ES-I3 (cell line): ENCODE measurements around the gene RIOK3.

Experiments
- H3K36me3 ChIP-seq: 2 replicates; pipeline ENCODE4 v1.6.1; 2013; ENCODE audit warnings: mild to moderate bottlenecking, low read length, control low read depth, moderate library complexity; ENCODE audit not compliant: insufficient read depth
- H3K4me1 ChIP-seq: 2 replicates; pipeline ENCODE4 v1.6.1; 2013; ENCODE audit warnings: mild to moderate bottlenecking, control low read depth, low read length; ENCODE audit not compliant: insufficient read depth
- H3K9ac ChIP-seq: 2 replicates; pipeline ENCODE4 v1.6.1; 2013; ENCODE audit warnings: low read depth, mild to moderate bottlenecking, low read length, moderate library complexity
- H3K9me3 ChIP-seq: 2 replicates; pipeline ENCODE4 v1.6.1; 2013; ENCODE audit warnings: mild to moderate bottlenecking, low read length, moderate library complexity; ENCODE audit not compliant: control insufficient read depth, insufficient read depth

Gene RIOK3

GRCh38 chr18:23515911-23516546, 62.9 kb downstream of the RIOK3 start:
- H3K9ac ChIP-seq: no peak overlapping the region
- H3K9me3 ChIP-seq: no peaks in the 10 kb centered on the region
- peaks cover 6% of the 10 kb centered on the region; the same call in 1 of the 2 replicates for H3K4me1 ChIP-seq
- H3K36me3 ChIP-seq: peaks cover 12% of the 10 kb centered on the region; the same call in 1 of the 2 replicates

GRCh38 chr18:23519734-23520133, 66.6 kb downstream of the RIOK3 start:
- Histone ChIP-seq H3K9ac (no peak overlapping the region), H3K9me3 (no peaks in the 10 kb centered on the region), H3K4me1 (peaks cover 6% of the 10 kb centered on the region; the same call in 1 of the 2 replicates), H3K36me3 (peaks cover 20% of the 10 kb centered on the region)

- H3K4me1 ChIP-seq: peaks cover 6% of the 10 kb centered on the region; the same call in 1 of the 2 replicates
- H3K36me3 ChIP-seq: peaks cover 27% of the 10 kb centered on the region
Observed at GRCh38 chr18:23521271-23521670, 68.2 kb downstream of the RIOK3 start.

GRCh38 chr18:23521907-23522306, 68.8 kb downstream of the RIOK3 start:
- Histone ChIP-seq H3K4me1 (peaks cover 6% of the 10 kb centered on the region; the same call in 1 of the 2 replicates), H3K9me3 (no peaks in the 10 kb centered on the region; the same call in 1 of the 2 replicates), H3K36me3 (peaks cover 30% of the 10 kb centered on the region), H3K9ac (no peak overlapping the region)

More at GRCh38 chr18:23521271-23521670, 68.2 kb downstream of the RIOK3 start:
- Histone ChIP-seq H3K9me3 (no peaks in the 10 kb centered on the region; the same call in 1 of the 2 replicates), H3K9ac (no peak overlapping the region)

DNA sequence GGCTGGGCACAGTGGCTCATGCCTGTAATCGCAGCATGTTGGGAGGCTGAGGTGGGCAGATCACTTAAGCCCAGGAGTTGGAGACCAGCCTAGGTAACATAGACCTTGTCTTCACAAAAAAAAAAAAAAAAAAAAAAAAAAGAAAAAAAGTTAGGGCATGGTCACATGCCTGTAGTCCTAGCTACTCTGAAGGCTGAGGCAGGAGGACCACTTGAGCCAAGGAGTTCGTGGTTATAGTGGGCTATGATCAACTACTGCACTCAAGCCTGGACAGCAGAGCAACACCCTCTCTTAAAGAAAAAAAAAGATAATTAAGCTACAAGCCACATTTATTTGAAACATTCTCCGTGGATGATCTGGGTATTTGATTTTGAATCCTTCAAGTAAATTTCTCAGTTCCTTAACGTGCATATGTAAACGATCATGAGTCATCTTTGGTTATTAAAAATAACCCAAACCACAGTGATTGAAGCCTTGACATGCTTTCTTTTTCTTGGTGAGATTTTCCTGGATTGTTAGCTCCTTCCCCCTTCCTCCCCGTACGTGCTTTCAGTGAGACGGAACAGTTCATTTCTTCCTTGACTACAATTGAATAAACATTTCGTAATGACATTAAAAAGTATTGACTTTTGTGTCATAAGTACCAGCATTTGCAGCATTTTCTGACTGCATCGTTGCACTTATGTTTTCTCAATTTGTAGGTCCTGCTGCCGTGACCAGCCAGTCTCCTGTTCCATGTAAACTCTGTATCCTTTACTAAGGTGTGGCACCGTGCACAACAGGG, 70.5 kb downstream of the RIOK3 start:
- peaks cover 6% of the 10 kb centered on the region; the same call in 1 of the 2 replicates for H3K4me1 ChIP-seq
- H3K36me3 ChIP-seq: peaks cover 36% of the 10 kb centered on the region
- H3K9ac ChIP-seq: no peak overlapping the region
- H3K9me3 ChIP-seq: no peaks in the 10 kb centered on the region; the same call in 1 of the 2 replicates

- H3K36me3 ChIP-seq: peaks cover 38% of the 10 kb centered on the region
Observed at GRCh38 chr18:23524213-23524707, 71.2 kb downstream of the RIOK3 start.

DNA sequence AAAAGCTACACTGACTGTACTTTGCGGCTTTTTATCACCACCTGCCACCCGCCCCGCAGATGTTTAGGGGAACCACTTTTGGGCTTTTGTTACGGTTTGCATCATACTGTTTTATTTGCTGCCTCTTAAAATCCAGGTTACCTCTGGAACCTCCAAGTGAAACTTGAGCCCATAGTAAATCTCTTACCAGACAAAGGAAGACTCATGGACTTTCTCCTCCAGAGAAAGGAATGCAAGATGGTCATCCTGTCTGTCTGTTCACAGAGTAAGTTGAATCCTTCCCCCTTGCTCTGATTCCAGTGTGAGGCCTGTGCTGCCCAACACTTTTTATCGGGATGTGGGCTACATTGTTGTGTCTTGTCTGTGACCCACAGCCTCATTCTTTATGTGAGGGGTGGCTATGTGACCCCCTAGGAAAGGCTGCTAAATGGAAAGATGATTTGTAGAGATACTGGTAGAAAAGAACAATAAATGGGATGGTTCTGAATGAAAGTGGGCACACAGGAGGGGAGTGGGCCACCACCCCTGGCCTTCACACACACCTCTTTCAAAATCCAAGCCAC, 73.5 kb downstream of the RIOK3 start:
- Histone ChIP-seq H3K36me3 (peaks cover 44% of the 10 kb centered on the region), H3K9ac (no peak overlapping the region), H3K9me3 (no peaks in the 10 kb centered on the region; the same call in 1 of the 2 replicates), H3K4me1 (no peaks in the 10 kb centered on the region; the same call in 1 of the 2 replicates)

More at GRCh38 chr18:23524213-23524707, 71.2 kb downstream of the RIOK3 start:
- Histone ChIP-seq H3K9me3 (no peaks in the 10 kb centered on the region; the same call in 1 of the 2 replicates), H3K9ac (no peak overlapping the region), H3K4me1 (peaks cover 6% of the 10 kb centered on the region)

GRCh38 chr18:23528580-23529472, 75.7 kb downstream of the RIOK3 start:
- H3K36me3 ChIP-seq: peaks cover 46% of the 10 kb centered on the region
- H3K9ac ChIP-seq: no peak overlapping the region
- H3K9me3 ChIP-seq: no peaks in the 10 kb centered on the region; the same call in 1 of the 2 replicates
- no peaks in the 10 kb centered on the region; the same call in 1 of the 2 replicates for H3K4me1 ChIP-seq

GRCh38 chr18:23529604-23530003, 76.5 kb downstream of the RIOK3 start:
- Histone ChIP-seq H3K4me1 (no peaks in the 10 kb centered on the region; the same call in 1 of the 2 replicates), H3K9ac (no peak overlapping the region), H3K9me3 (no peaks in the 10 kb centered on the region; the same call in 1 of the 2 replicates), H3K36me3 (peaks cover 46% of the 10 kb centered on the region)

DNA sequence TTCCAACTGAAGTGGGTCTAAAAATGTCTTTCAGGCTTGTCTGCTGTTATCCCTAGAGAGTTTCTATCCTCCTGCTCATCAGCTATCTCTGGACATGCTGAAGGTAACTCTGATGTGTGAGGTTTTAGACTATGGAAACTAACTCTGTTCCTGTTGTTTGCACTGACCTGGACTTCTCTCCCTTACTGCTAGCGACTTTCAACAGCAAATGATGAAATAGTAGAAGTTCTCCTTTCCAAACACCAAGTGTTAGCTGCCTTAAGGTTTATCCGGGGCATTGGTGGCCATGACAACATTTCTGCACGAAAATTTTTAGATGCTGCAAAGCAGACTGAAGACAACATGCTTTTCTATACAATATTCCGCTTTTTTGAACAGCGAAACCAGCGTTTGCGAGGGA, 77.1 kb downstream of the RIOK3 start:
- Histone ChIP-seq H3K36me3 (peaks cover 50% of the 10 kb centered on the region), H3K9ac (no peak overlapping the region)

GRCh38 chr18:23531912-23532311, 78.8 kb downstream of the RIOK3 start:
- Histone ChIP-seq H3K36me3 (peaks cover 51% of the 10 kb centered on the region), H3K4me1 (no peaks in the 10 kb centered on the region; the same call in 1 of the 2 replicates), H3K9ac (no peak overlapping the region), H3K9me3 (no peaks in the 10 kb centered on the region)

More for the DNA sequence above, 77.1 kb downstream of the RIOK3 start:
- Histone ChIP-seq H3K9me3 (no peaks in the 10 kb centered on the region; the same call in 1 of the 2 replicates), H3K4me1 (no peaks in the 10 kb centered on the region; the same call in 1 of the 2 replicates)
